H9 (cell line): ENCODE data around the gene APLP2. TPM values are rescaled to one million over a fixed set of nuclear protein-coding genes. Genes with fewer than 3 reads are reported as not detected.
A peak's percentile ranks its signal among the peaks of the same experiment; 100 is the strongest.

Source experiments
- DNase-seq: peaks from one replicate; pipeline ENCODE4 v3.0.0-alpha.2; 2017
- H2AFZ ChIP-seq: one replicate; pipeline ENCODE4 v1.6.1; 2013; ENCODE audit warnings: mild to moderate bottlenecking, low read length, control low read depth, moderate library complexity
- H2AK5ac ChIP-seq: 2 replicates; pipeline ENCODE4 v1.6.1; 2013; ENCODE audit warnings: low read length, control low read depth, mixed read lengths; ENCODE audit not compliant: insufficient read length
- H2BK120ac ChIP-seq: one replicate; pipeline ENCODE4 v1.6.1; 2013; ENCODE audit warnings: low read depth, mild to moderate bottlenecking, low read length, control low read depth, inconsistent platforms; ENCODE audit not compliant: poor library complexity, severe bottlenecking
- H2BK12ac ChIP-seq: 2 replicates; pipeline ENCODE4 v1.6.1; 2013; ENCODE audit warnings: low read length, control low read depth, mixed read lengths, low read depth; ENCODE audit not compliant: insufficient read length
- H2BK15ac ChIP-seq: 2 replicates; pipeline ENCODE4 v1.6.1; 2013; ENCODE audit warnings: low read depth, low read length, control low read depth
- H2BK20ac ChIP-seq: one replicate; pipeline ENCODE4 v1.6.1; 2013; ENCODE audit warnings: low read depth, mild to moderate bottlenecking, low read length, control low read depth, inconsistent platforms; ENCODE audit not compliant: poor library complexity, severe bottlenecking
- H2BK5ac ChIP-seq: 2 replicates; pipeline ENCODE4 v1.6.1; 2013; ENCODE audit warnings: low read length, control low read depth, mixed read lengths; ENCODE audit not compliant: insufficient read length
- H3K14ac ChIP-seq: 2 replicates; pipeline ENCODE4 v1.6.1; 2013; ENCODE audit warnings: low read length, control low read depth; ENCODE audit not compliant: insufficient read depth
- H3K18ac ChIP-seq: 2 replicates; pipeline ENCODE4 v1.6.1; 2013; ENCODE audit warnings: low read depth, mild to moderate bottlenecking, mixed read lengths, low read length, control low read depth; ENCODE audit not compliant: insufficient read length
- H3K23ac ChIP-seq: 2 replicates; pipeline ENCODE4 v1.6.1; 2013; ENCODE audit warnings: low read length, control low read depth, mixed read lengths, low read depth; ENCODE audit not compliant: insufficient read length
- H3K23me2 ChIP-seq: 2 replicates; pipeline ENCODE4 v1.6.1; 2013; ENCODE audit warnings: low read depth, mild to moderate bottlenecking, mixed read lengths, low read length, control low read depth; ENCODE audit not compliant: insufficient read length, poor library complexity, severe bottlenecking
- H3K27ac ChIP-seq: 2 replicates; pipeline ENCODE4 v1.5.1; 2013; ENCODE audit warnings: low read length, control low read depth, mixed read lengths, low read depth; ENCODE audit not compliant: insufficient read length
- H3K27me3 ChIP-seq: 2 replicates; pipeline ENCODE4 v1.6.1; 2013; ENCODE audit warnings: low read length, control low read depth, inconsistent platforms; ENCODE audit not compliant: insufficient read depth
- H3K4ac ChIP-seq: 2 replicates; pipeline ENCODE4 v1.6.1; 2013; ENCODE audit warnings: low read depth, mild to moderate bottlenecking, control low read depth, inconsistent platforms, low read length, moderate library complexity
- H3K4me1 ChIP-seq: 2 replicates; pipeline ENCODE4 v1.6.1; 2013; ENCODE audit warnings: low read length, control low read depth, inconsistent platforms; ENCODE audit not compliant: insufficient read depth
- H3K4me2 ChIP-seq: 2 replicates; pipeline ENCODE4 v1.6.1; 2013; ENCODE audit warnings: low read length, control low read depth, mixed read lengths; ENCODE audit not compliant: insufficient read length, insufficient read depth
- H3K56ac ChIP-seq: 2 replicates; pipeline ENCODE4 v1.6.1; 2013; ENCODE audit warnings: low read depth, mild to moderate bottlenecking, mixed read lengths, low read length, control low read depth; ENCODE audit not compliant: insufficient read length
- H3K79me1 ChIP-seq: 2 replicates; pipeline ENCODE4 v1.6.1; 2013; ENCODE audit warnings: low read depth, mild to moderate bottlenecking, moderate library complexity, low read length, control low read depth, inconsistent platforms; ENCODE audit not compliant: insufficient read depth, poor library complexity, severe bottlenecking
- H3K79me2 ChIP-seq: 2 replicates; pipeline ENCODE4 v1.6.1; 2013; ENCODE audit warnings: low read length, control low read depth, inconsistent platforms; ENCODE audit not compliant: insufficient read depth
- H3K9ac ChIP-seq: 2 replicates; pipeline ENCODE4 v1.6.1; 2013; ENCODE audit warnings: low read length, control low read depth, mixed read lengths; ENCODE audit not compliant: insufficient read length; ENCODE audit errors: extremely low read depth
- H3K9me3 ChIP-seq: one replicate; pipeline ENCODE4 v1.6.1; 2013; ENCODE audit warnings: low read depth, low read length, inconsistent platforms; ENCODE audit not compliant: control insufficient read depth
- H3T11ph ChIP-seq: one replicate; pipeline ENCODE4 v1.6.1; 2013; ENCODE audit warnings: mild to moderate bottlenecking, low read length, control low read depth, inconsistent platforms
- H4K20me1 ChIP-seq: one replicate; pipeline ENCODE4 v1.6.1; 2013; ENCODE audit not compliant: control insufficient read depth, insufficient read length, insufficient read depth
- H4K5ac ChIP-seq: 2 replicates; pipeline ENCODE4 v1.6.1; 2013; ENCODE audit warnings: low read depth, mild to moderate bottlenecking, mixed read lengths, low read length, control low read depth; ENCODE audit not compliant: insufficient read length
- H4K8ac ChIP-seq: replicated peaks from 2 replicates; pipeline ENCODE4 v1.6.1; 2013; ENCODE audit warnings: low read length, control low read depth, mixed read lengths, low read depth; ENCODE audit not compliant: insufficient read length
- H4K91ac ChIP-seq: 2 replicates; pipeline ENCODE4 v1.6.1; 2013; ENCODE audit warnings: low read depth, mild to moderate bottlenecking, moderate library complexity, mixed read lengths, low read length, control low read depth; ENCODE audit not compliant: insufficient read length
- H3K27ac Mint-ChIP-seq, 3 experiments: 2 replicates in 2 of 3; 3 replicates in 1 of 3; pipeline ENCODE4 v1.8.0; 2020 to 2021; ENCODE audit warnings: mixed read lengths in 3 of 3, mild to moderate bottlenecking in 1 of 3, moderate library complexity in 1 of 3
- H3K27me3 Mint-ChIP-seq: 2 replicates; pipeline ENCODE4 v1.8.0; 2021; ENCODE audit warnings: low read depth, mild to moderate bottlenecking, moderate library complexity, mixed read lengths
- H3K36me3 Mint-ChIP-seq, 3 experiments: 2 replicates in 2 of 3; 3 replicates in 1 of 3; pipeline ENCODE4 v1.8.0; 2020 to 2021; ENCODE audit warnings: low read depth in 3 of 3, mixed read lengths in 3 of 3; ENCODE audit not compliant: insufficient read depth in 1 of 3
- H3K4me1 Mint-ChIP-seq, 2 experiments: 2 replicates each; pipeline ENCODE4 v1.8.0; 2020; ENCODE audit warnings: mixed read lengths in 2 of 2
- H3K4me3 Mint-ChIP-seq, 2 experiments: 2 replicates in 1 of 2; 3 replicates in 1 of 2; pipeline ENCODE4 v1.8.0; 2020 to 2021; ENCODE audit warnings: mild to moderate bottlenecking in 2 of 2, mixed read lengths in 2 of 2, moderate library complexity in 1 of 2
- H3K9me3 Mint-ChIP-seq, 2 experiments: 2 replicates in 1 of 2; 3 replicates in 1 of 2; pipeline ENCODE4 v1.8.0; 2020; ENCODE audit warnings: mild to moderate bottlenecking in 2 of 2, mixed read lengths in 2 of 2, moderate library complexity in 1 of 2
- WGBS: extraction: QIAGEN DNeasy Blood & Tissue Kit; methylation state at CpG from one replicate; pipeline ENCODE4 v1.1.7; 2013; ENCODE audit warnings: missing lambda C conversion rate, low lambda C conversion rate, mixed read lengths; ENCODE audit not compliant: insufficient read length; ENCODE audit errors: extremely low coverage; 5-methylcytosine and 5-hydroxymethylcytosine counted together
- total RNA-seq: library from RNA; stranded (reverse); gene quantifications from 2 replicates; pipeline ENCODE4 v1.2.1, GENCODE V29; 2021
- TF ChIP-seq, protein P1 (sequence below): fragments of 200-600 bp; sonication (generic); conservative IDR thresholded peaks from 3 replicates; pipeline ENCODE4 v1.8.0; 2021; ENCODE audit warnings: antibody characterized with exemption, mild to moderate bottlenecking

Gene APLP2
- total RNA-seq, 1 experiment from 2014 or later = 328 TPM

DNA sequence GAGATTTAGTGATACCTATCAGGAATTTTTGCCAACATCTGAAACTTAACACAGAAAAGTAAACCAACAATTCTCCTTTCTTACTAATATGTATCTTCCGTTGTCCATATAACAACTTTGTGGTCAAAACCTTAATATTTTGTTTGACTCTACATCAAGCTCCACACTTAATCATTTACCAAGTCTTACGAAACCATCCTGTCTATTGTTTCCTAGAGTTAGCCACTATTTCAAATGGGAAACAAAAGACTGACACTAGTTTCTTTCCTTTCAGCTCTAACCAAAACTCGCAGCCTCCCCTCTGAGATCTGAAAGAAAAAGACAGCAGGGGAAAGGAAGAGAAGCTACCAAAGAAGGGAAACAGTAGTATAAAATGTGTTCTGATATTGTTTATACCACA lies 40.6 kb upstream of the APLP2 start:
- Mint-ChIP-seq H3K36me3 (no peaks in the 10 kb centered on the region), H3K27ac (peak overlapping the region in 1 of 3 experiments; percentile 62; a peak in 1 of 7 replicates), H3K9me3 (no peaks in the 10 kb centered on the region), H3K4me3 (no peak overlapping the region), H3K4me1 (peaks cover 17 to 20% of the 10 kb centered on the region in 2 experiments), H3K27me3 (no peaks in the 10 kb centered on the region)
- H2BK20ac ChIP-seq = no peak overlapping the region
- no peak overlapping the region for H4K91ac ChIP-seq
- no CpG with 5 or more reads among the region's 3 CpGs for WGBS
- H4K5ac ChIP-seq = no peak overlapping the region
- H4K8ac ChIP-seq = no peak overlapping the region
- H3K4me2 ChIP-seq = no peak overlapping the region
- H4K20me1 ChIP-seq = no peaks in the 10 kb centered on the region
- H2AFZ ChIP-seq = no peak overlapping the region
- no peak overlapping the region for H2BK120ac ChIP-seq
- no peaks in the 10 kb centered on the region for H3K23me2 ChIP-seq
- H3T11ph ChIP-seq = no peak overlapping the region
- H3K27ac ChIP-seq = no peak overlapping the region
- H3K14ac ChIP-seq = no peak overlapping the region
- TF ChIP-seq, protein P1, sequence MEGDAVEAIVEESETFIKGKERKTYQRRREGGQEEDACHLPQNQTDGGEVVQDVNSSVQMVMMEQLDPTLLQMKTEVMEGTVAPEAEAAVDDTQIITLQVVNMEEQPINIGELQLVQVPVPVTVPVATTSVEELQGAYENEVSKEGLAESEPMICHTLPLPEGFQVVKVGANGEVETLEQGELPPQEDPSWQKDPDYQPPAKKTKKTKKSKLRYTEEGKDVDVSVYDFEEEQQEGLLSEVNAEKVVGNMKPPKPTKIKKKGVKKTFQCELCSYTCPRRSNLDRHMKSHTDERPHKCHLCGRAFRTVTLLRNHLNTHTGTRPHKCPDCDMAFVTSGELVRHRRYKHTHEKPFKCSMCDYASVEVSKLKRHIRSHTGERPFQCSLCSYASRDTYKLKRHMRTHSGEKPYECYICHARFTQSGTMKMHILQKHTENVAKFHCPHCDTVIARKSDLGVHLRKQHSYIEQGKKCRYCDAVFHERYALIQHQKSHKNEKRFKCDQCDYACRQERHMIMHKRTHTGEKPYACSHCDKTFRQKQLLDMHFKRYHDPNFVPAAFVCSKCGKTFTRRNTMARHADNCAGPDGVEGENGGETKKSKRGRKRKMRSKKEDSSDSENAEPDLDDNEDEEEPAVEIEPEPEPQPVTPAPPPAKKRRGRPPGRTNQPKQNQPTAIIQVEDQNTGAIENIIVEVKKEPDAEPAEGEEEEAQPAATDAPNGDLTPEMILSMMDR = no peak
- H2BK12ac ChIP-seq = no peak overlapping the region
- no peak overlapping the region for H3K9ac ChIP-seq
- H3K23ac ChIP-seq = no peak overlapping the region
- no peak overlapping the region for H3K56ac ChIP-seq
- no peak overlapping the region for H3K18ac ChIP-seq
- H3K9me3 ChIP-seq = no peaks in the 10 kb centered on the region
- no peaks in the 10 kb centered on the region for H3K79me2 ChIP-seq
- H3K79me1 ChIP-seq = no peaks in the 10 kb centered on the region
- no peak overlapping the region for H2AK5ac ChIP-seq
- no peaks in the 10 kb centered on the region for H3K4me1 ChIP-seq
- no peak overlapping the region for H3K4ac ChIP-seq
- DNase-seq = no peak
- H3K27me3 ChIP-seq = no peaks in the 10 kb centered on the region
- no peak overlapping the region for H2BK15ac ChIP-seq
- no peak overlapping the region for H2BK5ac ChIP-seq
